Skeletal muscle tissue (tissue), 4 donors: ENCODE data around the gene INTU. TPM values are rescaled to one million over a fixed set of nuclear protein-coding genes. Genes with fewer than 3 reads are reported as not detected.
"Not testable (repeated sequence)": the region's sequence is repeated elsewhere in the genome, so short reads cannot be mapped to it uniquely, and the experiment has no call there.

Experiments
- H3K27ac ChIP-seq: one replicate; pipeline ENCODE4 v1.7.0; 2013; ENCODE audit warnings: mild to moderate bottlenecking, low read depth, low read length, inconsistent platforms
- H3K27me3 ChIP-seq, 3 donors: one replicate each; pipeline ENCODE4 v1.7.0; 2013; ENCODE audit warnings: low read length in 3 of 3; ENCODE audit not compliant: control insufficient read depth in 3 of 3, insufficient read depth in 3 of 3
- H3K36me3 ChIP-seq, 3 donors: one replicate each; pipeline ENCODE4 v1.7.0; 2013; ENCODE audit warnings: low read length in 3 of 3; ENCODE audit not compliant: control insufficient read depth in 3 of 3, insufficient read depth in 3 of 3
- H3K4me1 ChIP-seq, 3 donors: one replicate each; pipeline ENCODE4 v1.7.0; 2013; ENCODE audit warnings: low read length in 3 of 3, mild to moderate bottlenecking in 3 of 3; ENCODE audit not compliant: control insufficient read depth in 3 of 3, insufficient read depth in 3 of 3
- H3K4me3 ChIP-seq, 3 donors: one replicate each; pipeline ENCODE4 v1.7.0; 2013; ENCODE audit warnings: low read length in 3 of 3
- H3K9ac ChIP-seq, 3 donors: one replicate each; pipeline ENCODE4 v1.7.0; 2013; ENCODE audit warnings: low read length in 3 of 3, mild to moderate bottlenecking in 3 of 3, moderate library complexity in 2 of 3, low read depth in 1 of 3
- H3K9me3 ChIP-seq, 3 donors: one replicate each; pipeline ENCODE4 v1.7.0; 2013; ENCODE audit warnings: low read length in 3 of 3; ENCODE audit not compliant: control insufficient read depth in 3 of 3
- total RNA-seq: library from RNA; depleted of rRNA; stranded (reverse); fragments of >200 nt; gene quantifications from one replicate; pipeline ENCODE4 v1.2.3, GENCODE V29; 2014
- donor health status: Osteomylitis.

INTU gene
- total RNA-seq, 1 donor from 2014 or later: 9.9 TPM

- no peak overlapping the region for H3K27ac ChIP-seq
- no peaks in the 10 kb centered on the region for H3K27me3 ChIP-seq
- peaks cover 4 to 8% (median 4%) of the 10 kb centered on the region in 3 donors for H3K4me1 ChIP-seq
- H3K36me3 ChIP-seq: no peaks in the 10 kb centered on the region
- H3K4me3 ChIP-seq: no peak overlapping the region
- no peak overlapping the region for H3K9ac ChIP-seq
- no peaks in the 10 kb centered on the region for H3K9me3 ChIP-seq
These were observed 1.4 kb downstream of the INTU start for GRCh38 chr4:127634181-127634580.

GRCh38 chr4:127641524-127641923, 8.8 kb downstream of the INTU start:
- Histone ChIP-seq H3K9ac (no peak overlapping the region), H3K9me3 (no peaks in the 10 kb centered on the region), H3K36me3 (peaks cover 4 to 5% (median 5%) of the 10 kb centered on the region in 3 donors), H3K27me3 (no peaks in the 10 kb centered on the region), H3K4me1 (no peaks in the 10 kb centered on the region), H3K27ac (no peak overlapping the region), H3K4me3 (no peak overlapping the region)

GRCh38 chr4:127642169-127642568, 9.4 kb downstream of the INTU start:
- Histone ChIP-seq H3K9me3 (no peaks in the 10 kb centered on the region), H3K4me1 (no peaks in the 10 kb centered on the region), H3K27me3 (no peaks in the 10 kb centered on the region), H3K4me3 (no peak overlapping the region), H3K36me3 (peaks cover 4 to 10% (median 5%) of the 10 kb centered on the region in 3 donors), H3K27ac (no peak overlapping the region), H3K9ac (no peak overlapping the region)

DNA sequence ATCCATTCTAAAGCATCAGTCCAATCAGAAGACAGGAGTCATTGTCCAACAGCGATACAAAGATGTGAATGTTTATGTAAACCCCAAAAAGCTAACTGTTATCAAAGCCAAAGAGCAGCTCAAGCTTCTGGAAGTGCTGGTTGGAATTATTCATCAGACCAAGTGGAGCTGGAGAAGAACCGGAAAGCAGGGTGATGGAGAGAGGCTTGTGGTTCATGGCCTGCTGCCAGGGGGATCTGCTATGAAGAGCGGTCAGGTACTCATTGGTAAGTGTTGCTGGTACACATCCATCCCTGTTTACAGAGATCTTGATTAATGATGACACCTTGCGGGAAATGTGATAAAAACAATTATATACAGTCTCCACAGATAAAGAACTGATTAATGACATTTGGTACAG, 11.0 kb downstream of the INTU start:
- peaks cover 4 to 12% (median 5%) of the 10 kb centered on the region in 3 donors for H3K36me3 ChIP-seq
- no peaks in the 10 kb centered on the region for H3K9me3 ChIP-seq
- no peaks in the 10 kb centered on the region for H3K27me3 ChIP-seq
- no peaks in the 10 kb centered on the region for H3K4me1 ChIP-seq
- H3K4me3 ChIP-seq: no peak overlapping the region
- H3K27ac ChIP-seq: no peak overlapping the region
- no peak overlapping the region for H3K9ac ChIP-seq

- H3K9ac ChIP-seq: no peak overlapping the region
These were observed 15.3 kb downstream of the INTU start for GRCh38 chr4:127648061-127648460.

GRCh38 chr4:127655590-127655989, 22.8 kb downstream of the INTU start:
- H3K27ac ChIP-seq: not testable (repeated sequence)

More at GRCh38 chr4:127648061-127648460, 15.3 kb downstream of the INTU start:
- Histone ChIP-seq H3K4me1 (no peaks in the 10 kb centered on the region), H3K4me3 (no peak overlapping the region), H3K27ac (no peak overlapping the region), H3K36me3 (peaks cover 4 to 12% (median 5%) of the 10 kb centered on the region in 3 donors), H3K27me3 (no peaks in the 10 kb centered on the region), H3K9me3 (no peaks in the 10 kb centered on the region)

GRCh38 chr4:127656047-127656680, 23.4 kb downstream of the INTU start:
- Histone ChIP-seq H3K4me3 (no peak overlapping the region), H3K27me3 (no peaks in the 10 kb centered on the region), H3K36me3 (no peaks in the 10 kb centered on the region), H3K27ac (no peak overlapping the region), H3K9ac (no peak overlapping the region), H3K4me1 (no peaks in the 10 kb centered on the region), H3K9me3 (no peaks in the 10 kb centered on the region)

More at GRCh38 chr4:127655590-127655989, 22.8 kb downstream of the INTU start:
- H3K36me3 ChIP-seq, H3K4me1 ChIP-seq, H3K27me3 ChIP-seq, H3K9me3 ChIP-seq, H3K9ac ChIP-seq, H3K4me3 ChIP-seq: not testable (repeated sequence)

- Histone ChIP-seq H3K27ac (no peak overlapping the region), H3K9me3 (no peaks in the 10 kb centered on the region), H3K9ac (no peak overlapping the region), H3K36me3 (no peaks in the 10 kb centered on the region), H3K4me3 (no peak overlapping the region), H3K27me3 (no peaks in the 10 kb centered on the region), H3K4me1 (no peaks in the 10 kb centered on the region)
These were observed 27.6 kb downstream of the INTU start for GRCh38 chr4:127660284-127660885.

DNA sequence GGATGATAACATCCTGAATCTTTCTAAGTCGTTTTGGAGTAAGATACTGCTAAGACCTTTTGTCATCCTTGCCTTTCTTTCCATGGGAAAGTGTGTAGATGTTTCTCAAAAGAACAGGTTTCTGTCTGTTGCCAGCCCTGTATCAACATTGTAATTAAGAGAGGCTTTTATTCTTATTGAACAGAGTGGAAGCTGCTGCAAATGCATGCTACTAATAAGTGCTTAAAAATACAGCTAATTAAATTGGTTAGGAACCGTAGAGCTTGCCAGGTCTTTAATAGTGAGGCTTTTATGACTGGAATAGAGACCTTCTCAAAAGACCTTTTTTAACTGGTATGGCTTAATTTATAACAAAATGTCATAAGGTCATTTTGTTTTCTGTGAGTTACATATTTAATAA, 34.4 kb downstream of the INTU start:
- H3K4me3 ChIP-seq: no peak overlapping the region
- no peak overlapping the region for H3K9ac ChIP-seq
- no peaks in the 10 kb centered on the region for H3K9me3 ChIP-seq
- no peaks in the 10 kb centered on the region for H3K36me3 ChIP-seq
- no peaks in the 10 kb centered on the region for H3K4me1 ChIP-seq
- H3K27me3 ChIP-seq: no peaks in the 10 kb centered on the region
- H3K27ac ChIP-seq: no peak overlapping the region

DNA sequence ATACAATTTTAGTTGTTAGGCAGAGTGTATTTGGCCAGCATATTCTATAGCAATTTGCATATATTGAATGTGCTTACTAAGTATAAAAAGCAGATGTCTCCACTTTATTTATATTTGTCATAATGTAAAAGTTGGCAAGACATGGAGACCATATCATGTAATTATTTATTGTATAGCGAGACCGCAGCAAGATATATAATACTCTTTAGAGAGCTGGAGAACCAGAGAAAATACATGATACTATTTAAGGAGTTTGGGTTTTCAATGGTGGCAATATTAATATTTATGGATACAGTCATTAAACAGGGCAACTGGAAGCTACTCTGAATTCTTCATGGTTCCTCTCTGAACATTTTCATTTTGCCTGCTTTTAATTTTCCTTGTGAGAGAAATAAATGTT, 35.0 kb downstream of the INTU start:
- Histone ChIP-seq H3K36me3 (no peaks in the 10 kb centered on the region), H3K27ac (no peak overlapping the region), H3K27me3 (no peaks in the 10 kb centered on the region), H3K4me1 (no peaks in the 10 kb centered on the region), H3K9me3 (no peaks in the 10 kb centered on the region), H3K4me3 (no peak overlapping the region), H3K9ac (no peak overlapping the region)
